Measurements from ENCODE around the gene MYO16. TPM values are rescaled to one million over a fixed set of nuclear protein-coding genes. Genes with fewer than 3 reads are reported as not detected.

Gene MYO16
- total and polyA plus RNA-seq, 2 experiments from 2014 or later: 0.13 to 0.23 TPM

DNA sequence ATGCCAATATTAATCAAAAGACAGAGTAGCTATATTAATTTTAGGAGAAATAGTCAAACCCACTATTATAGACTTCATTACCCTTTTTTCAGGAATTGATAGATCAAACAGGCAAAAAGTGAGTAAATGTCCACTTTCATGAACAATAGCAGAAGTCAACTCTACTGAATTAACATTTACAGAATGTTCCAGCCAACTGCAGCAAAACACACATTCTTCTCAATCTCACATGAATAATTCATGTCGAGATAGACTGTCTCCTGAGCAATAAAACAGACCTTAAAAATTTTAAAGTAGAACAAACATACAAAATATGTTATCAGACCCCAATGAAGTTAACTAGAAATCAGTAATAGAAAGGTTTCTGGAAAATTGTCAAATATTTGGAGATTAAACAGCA is 118.4 kb downstream of the MYO16 start:
- Histone ChIP-seq H3K9me3 (ENCODE audit: low read depth) (no peaks in the 10 kb centered on the region), H3K4me1 (ENCODE audit: insufficient read depth) (no peaks in the 10 kb centered on the region), H3K4me3 (no peak overlapping the region), H3K27ac (no peak overlapping the region), H3K36me3 (replicated peaks; ENCODE audit: insufficient read depth, low read depth) (no peaks in the 10 kb centered on the region), H3K27me3 (no peaks in the 10 kb centered on the region), H3K4me2 (no peak overlapping the region), H4K20me1 (ENCODE audit: insufficient read depth, poor library complexity, severe bottlenecking) (no peaks in the 10 kb centered on the region), H3K79me2 (no peaks in the 10 kb centered on the region), H3K9me2 (replicated peaks; ENCODE audit: insufficient read depth) (no peaks in the 10 kb centered on the region), H2AFZ (no peak overlapping the region)
- 89% methylated on average over 1 of the region's 1 CpG for WGBS (ENCODE audit: low lambda C conversion rate, missing lambda C conversion rate)
- DNase-seq (ENCODE audit: low spot score): no peak
- TF ChIP-seq EZH2 (IDR thresholded peaks at IDR 0.05; ENCODE audit: borderline replicate concordance): no peak
- TF ChIP-seq, protein P1, sequence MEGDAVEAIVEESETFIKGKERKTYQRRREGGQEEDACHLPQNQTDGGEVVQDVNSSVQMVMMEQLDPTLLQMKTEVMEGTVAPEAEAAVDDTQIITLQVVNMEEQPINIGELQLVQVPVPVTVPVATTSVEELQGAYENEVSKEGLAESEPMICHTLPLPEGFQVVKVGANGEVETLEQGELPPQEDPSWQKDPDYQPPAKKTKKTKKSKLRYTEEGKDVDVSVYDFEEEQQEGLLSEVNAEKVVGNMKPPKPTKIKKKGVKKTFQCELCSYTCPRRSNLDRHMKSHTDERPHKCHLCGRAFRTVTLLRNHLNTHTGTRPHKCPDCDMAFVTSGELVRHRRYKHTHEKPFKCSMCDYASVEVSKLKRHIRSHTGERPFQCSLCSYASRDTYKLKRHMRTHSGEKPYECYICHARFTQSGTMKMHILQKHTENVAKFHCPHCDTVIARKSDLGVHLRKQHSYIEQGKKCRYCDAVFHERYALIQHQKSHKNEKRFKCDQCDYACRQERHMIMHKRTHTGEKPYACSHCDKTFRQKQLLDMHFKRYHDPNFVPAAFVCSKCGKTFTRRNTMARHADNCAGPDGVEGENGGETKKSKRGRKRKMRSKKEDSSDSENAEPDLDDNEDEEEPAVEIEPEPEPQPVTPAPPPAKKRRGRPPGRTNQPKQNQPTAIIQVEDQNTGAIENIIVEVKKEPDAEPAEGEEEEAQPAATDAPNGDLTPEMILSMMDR (IDR thresholded peaks at IDR 0.05; ENCODE audit: poor library complexity): no peak
- TF ChIP-seq EZH2phosphoT487 (IDR thresholded peaks at IDR 0.05; ENCODE audit: low read depth, severe bottlenecking, unreplicated experiment): no peak

DNA sequence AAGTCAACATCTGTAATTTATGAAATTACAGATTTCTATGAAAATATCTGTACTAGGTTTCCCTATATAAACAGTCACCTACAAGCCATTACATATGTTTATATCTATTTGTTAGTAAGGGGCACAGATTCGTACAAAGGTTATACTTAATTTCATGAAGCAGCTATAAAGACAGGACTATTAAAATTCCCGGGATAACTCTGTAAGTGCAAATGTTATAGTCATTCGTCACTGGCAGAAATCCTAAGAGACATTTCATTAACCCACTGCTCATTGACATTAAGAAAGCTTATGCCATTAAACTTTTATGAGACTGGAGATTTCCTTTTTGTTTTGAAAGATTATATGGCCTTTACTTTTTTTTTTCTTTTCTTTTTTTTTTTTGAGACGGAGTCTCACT is 122.9 kb downstream of the MYO16 start:
- Histone ChIP-seq H3K27me3 (no peaks in the 10 kb centered on the region), H3K4me2 (no peak overlapping the region), H3K36me3 (replicated peaks; ENCODE audit: insufficient read depth, low read depth) (no peaks in the 10 kb centered on the region), H4K20me1 (ENCODE audit: insufficient read depth, poor library complexity, severe bottlenecking) (no peaks in the 10 kb centered on the region), H3K4me1 (ENCODE audit: insufficient read depth) (no peaks in the 10 kb centered on the region), H3K9me3 (ENCODE audit: low read depth) (no peaks in the 10 kb centered on the region), H3K4me3 (no peak overlapping the region), H2AFZ (no peak overlapping the region), H3K27ac (no peak overlapping the region), H3K9me2 (replicated peaks; ENCODE audit: insufficient read depth) (no peaks in the 10 kb centered on the region), H3K79me2 (no peaks in the 10 kb centered on the region)
- no peak for DNase-seq (ENCODE audit: low spot score)
- TF ChIP-seq EZH2phosphoT487 (IDR thresholded peaks at IDR 0.05; ENCODE audit: low read depth, severe bottlenecking, unreplicated experiment) (no peak), EZH2 (IDR thresholded peaks at IDR 0.05; ENCODE audit: borderline replicate concordance) (no peak)
- TF ChIP-seq, protein P1 (IDR thresholded peaks at IDR 0.05; ENCODE audit: poor library complexity): no peak
- 49% methylated on average over 3 of the region's 4 CpGs for WGBS (ENCODE audit: low lambda C conversion rate, missing lambda C conversion rate)

DNA sequence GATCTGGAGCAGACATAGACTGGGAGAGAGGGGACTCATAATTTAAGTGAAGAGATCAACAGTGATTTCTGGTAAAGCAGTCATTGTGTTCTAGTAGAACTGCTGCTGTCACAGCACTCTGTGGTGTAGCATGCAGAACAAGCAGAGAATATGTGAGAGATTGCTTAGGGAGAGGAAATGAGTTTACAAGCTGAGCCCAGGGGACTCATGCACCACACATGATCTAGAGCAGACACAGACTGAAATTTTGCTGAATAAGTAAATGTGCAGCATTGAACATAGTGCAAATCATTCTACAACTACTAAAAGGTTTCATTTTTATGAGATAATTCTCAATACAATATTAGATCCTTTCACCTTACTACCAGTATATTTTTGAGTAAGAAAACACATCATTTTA is 125.7 kb downstream of the MYO16 start:
- TF ChIP-seq EZH2 (IDR thresholded peaks at IDR 0.05; ENCODE audit: borderline replicate concordance): no peak
- TF ChIP-seq, protein P1 (IDR thresholded peaks at IDR 0.05; ENCODE audit: poor library complexity): no peak
- TF ChIP-seq EZH2phosphoT487 (IDR thresholded peaks at IDR 0.05; ENCODE audit: low read depth, severe bottlenecking, unreplicated experiment): no peak
- H3K27me3 ChIP-seq: no peaks in the 10 kb centered on the region
- no peak overlapping the region for H2AFZ ChIP-seq
- no peaks in the 10 kb centered on the region for H3K9me2 ChIP-seq (replicated peaks; ENCODE audit: insufficient read depth)
- DNase-seq (ENCODE audit: low spot score): no peak
- H3K79me2 ChIP-seq: no peaks in the 10 kb centered on the region
- H3K4me1 ChIP-seq (ENCODE audit: insufficient read depth): no peaks in the 10 kb centered on the region
- H3K36me3 ChIP-seq (replicated peaks; ENCODE audit: insufficient read depth, low read depth): no peaks in the 10 kb centered on the region
- H3K9me3 ChIP-seq (ENCODE audit: low read depth): no peaks in the 10 kb centered on the region
- no peaks in the 10 kb centered on the region for H4K20me1 ChIP-seq (ENCODE audit: insufficient read depth, poor library complexity, severe bottlenecking)
- no peak overlapping the region for H3K4me2 ChIP-seq
- no peak overlapping the region for H3K27ac ChIP-seq
- no peak overlapping the region for H3K4me3 ChIP-seq

DNA sequence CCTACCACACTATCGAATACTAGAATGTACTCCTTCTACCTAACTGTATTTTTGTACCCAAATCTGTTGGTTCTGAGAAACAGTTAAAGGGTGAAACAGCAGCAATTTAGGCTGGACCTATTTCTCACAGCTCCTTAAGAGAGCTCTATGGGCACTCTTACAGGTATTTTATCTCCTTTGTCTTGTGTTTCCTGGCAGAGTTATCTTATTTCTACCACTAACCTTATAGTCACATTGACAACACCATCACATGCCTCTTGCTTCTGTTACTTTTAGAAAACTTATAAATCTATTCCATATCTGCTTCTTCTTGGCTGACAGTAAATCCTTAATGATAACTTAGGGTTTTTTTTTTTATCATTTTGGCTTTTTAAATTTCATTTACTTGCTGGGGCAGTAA is 130.7 kb downstream of the MYO16 start:
- 100% methylated on average over 1 of the region's 1 CpG for WGBS (ENCODE audit: low lambda C conversion rate, missing lambda C conversion rate)

More for the DNA sequence above, 130.7 kb downstream of the MYO16 start:
- Histone ChIP-seq H3K4me3 (no peak overlapping the region), H3K27me3 (no peaks in the 10 kb centered on the region), H3K79me2 (no peaks in the 10 kb centered on the region), H3K9me3 (ENCODE audit: low read depth) (no peaks in the 10 kb centered on the region), H2AFZ (no peak overlapping the region), H4K20me1 (ENCODE audit: insufficient read depth, poor library complexity, severe bottlenecking) (no peaks in the 10 kb centered on the region), H3K27ac (no peak overlapping the region), H3K4me2 (no peak overlapping the region), H3K4me1 (ENCODE audit: insufficient read depth) (no peaks in the 10 kb centered on the region), H3K9me2 (replicated peaks; ENCODE audit: insufficient read depth) (no peaks in the 10 kb centered on the region), H3K36me3 (replicated peaks; ENCODE audit: insufficient read depth, low read depth) (no peaks in the 10 kb centered on the region)
- DNase-seq (ENCODE audit: low spot score): no peak
- TF ChIP-seq EZH2 (IDR thresholded peaks at IDR 0.05; ENCODE audit: borderline replicate concordance) (no peak), EZH2phosphoT487 (IDR thresholded peaks at IDR 0.05; ENCODE audit: low read depth, severe bottlenecking, unreplicated experiment) (no peak)
- TF ChIP-seq, protein P1 (IDR thresholded peaks at IDR 0.05; ENCODE audit: poor library complexity): no peak

Data from hepatocyte (in vitro differentiated cells).